Panc1 (cell line): ENCODE results near the gene CTSG. TPM values are rescaled to one million over a fixed set of nuclear protein-coding genes. Genes with fewer than 3 reads are reported as not detected.
A peak's percentile ranks its signal among the peaks of the same experiment; 100 is the strongest.

Experiments
- ATAC-seq: fragments of 200-7000 bp; cut with Tn5 transposase; 2 replicates; pipeline ENCODE4 v1.9.1; 2020; ENCODE audit warnings: mild to moderate bottlenecking, moderate library complexity
- BruUV-seq: library from RNA; stranded (reverse); fragments of 400-500 nt; replicated peaks from 2 replicates; lab custom pipeline; 2021; lab: Mats Ljungman, UMichigan
- CTCF ChIA-PET: fragments of 300-600 bp; sonication (Branson Sonifier 250); formaldehyde crosslinking; loops from one replicate; lab custom pipeline; 2022; ENCODE audit warnings: antibody characterized with exemption; lab: Charles Lee
- POLR2A ChIA-PET: fragments of 300-600 bp; sonication (Branson Sonifier 250); formaldehyde crosslinking; loops from one replicate; lab custom pipeline; 2022; ENCODE audit warnings: antibody characterized with exemption; lab: Charles Lee
- DNase-seq: peaks from one replicate; pipeline ENCODE4 v3.0.0-alpha.2; 2010; ENCODE audit warnings: low read depth, low spot score
- H3K27ac ChIP-seq: 2 replicates; pipeline ENCODE4 v1.5.1; 2011; ENCODE audit warnings: mild to moderate bottlenecking, low read length, inconsistent platforms
- H3K27me3 ChIP-seq: fragments of 200-500 bp; sonication (Bioruptor generic); 2 replicates; pipeline ENCODE4 v1.6.0; 2014; ENCODE audit warnings: low read length, inconsistent platforms; ENCODE audit not compliant: control insufficient read depth, insufficient read depth
- H3K36me3 ChIP-seq: fragments of 200-500 bp; sonication (Bioruptor generic); 2 replicates; pipeline ENCODE4 v1.5.1; 2014; ENCODE audit warnings: inconsistent platforms, mild to moderate bottlenecking, low read length, moderate library complexity; ENCODE audit not compliant: control insufficient read depth, insufficient read depth
- H3K4me1 ChIP-seq: 2 replicates; pipeline ENCODE4 v1.5.1; 2011; ENCODE audit warnings: inconsistent platforms, mild to moderate bottlenecking, low read length, moderate library complexity; ENCODE audit not compliant: control insufficient read depth, insufficient read depth
- H3K4me3 ChIP-seq, 2 experiments: 2 replicates each; pipeline ENCODE4 v1.5.1; 2011 to 2012; ENCODE audit warnings: low read depth in 2 of 2, low read length in 2 of 2, mild to moderate bottlenecking in 2 of 2, inconsistent platforms in 1 of 2, moderate library complexity in 1 of 2
- H3K9me3 ChIP-seq: fragments of 200-500 bp; sonication (Bioruptor generic); 2 replicates; pipeline ENCODE4 v1.5.1; 2014; ENCODE audit warnings: low read depth, mild to moderate bottlenecking, inconsistent platforms, low read length, moderate library complexity; ENCODE audit not compliant: control insufficient read depth, insufficient read depth
- CTCF ChIP-seq: fragments of 450-650 bp; IDR thresholded peaks from 2 replicates; pipeline ENCODE4 v1.5.1; 2017; ENCODE audit warnings: mild to moderate bottlenecking
- POLR2AphosphoS5 ChIP-seq: IDR thresholded peaks from 2 replicates; pipeline ENCODE4 v1.6.1; 2012; ENCODE audit warnings: mild to moderate bottlenecking, low read depth, low read length, moderate library complexity
- REST ChIP-seq, 2 experiments: IDR thresholded peaks; 2 replicates each; pipeline ENCODE4 v1.6.1; 2011 to 2012; ENCODE audit warnings: low read depth in 2 of 2, control low read depth in 1 of 2, low read length in 1 of 2, mild to moderate bottlenecking in 1 of 2, moderate library complexity in 1 of 2; ENCODE audit not compliant: insufficient read depth in 1 of 2
- SIN3A ChIP-seq: IDR thresholded peaks from 2 replicates; pipeline ENCODE4 v1.6.1; 2012; ENCODE audit warnings: low read depth, mild to moderate bottlenecking, low read length, moderate library complexity, borderline replicate concordance; ENCODE audit not compliant: insufficient read depth
- TCF7L2 ChIP-seq: IDR thresholded peaks from 2 replicates; pipeline ENCODE4 v1.6.1; 2011; ENCODE audit warnings: mild to moderate bottlenecking, low read depth, low read length, inconsistent platforms
- in situ Hi-C: cut with HindIII; loops from 2 replicates; pipeline ENCODE4 v1.10.0; 2016; ENCODE audit warnings: low sequenced_read_pairs, low pct_unique_long_range_greater_than_20kb
- intact Hi-C: fragments of 100-400 bp; cut with micrococcal nuclease; formaldehyde crosslinking; loops from one replicate; pipeline ENCODE4 v1.10.0; 2022; ENCODE audit not compliant: unreplicated experiment
- total RNA-seq: library from RNA; stranded (reverse); gene quantifications from one replicate; pipeline ENCODE4 v1.2.1, GENCODE V29; 2021; ENCODE audit not compliant: unreplicated experiment

CTSG gene
- total RNA-seq, 1 experiment from 2014 or later = not detected

GRCh38 chr14:24606297-24606696, 30.2 kb upstream of the CTSG start:
- intact Hi-C loops = no loop called here
- Histone ChIP-seq H3K9me3 (no peaks in the 10 kb centered on the region), H3K4me1 (no peaks in the 10 kb centered on the region), H3K27ac (no peak overlapping the region), H3K36me3 (no peaks in the 10 kb centered on the region), H3K4me3 (no peak overlapping the region), H3K27me3 (no peaks in the 10 kb centered on the region)
- POLR2A ChIA-PET = no interaction called here
- no peak for TF ChIP-seq REST (IDR thresholded peaks at IDR 0.05; ENCODE audit: insufficient read depth in 1 of 2, low read depth in 2 of 2, low read length in 1 of 2)
- TF ChIP-seq TCF7L2 = no peak
- TF ChIP-seq POLR2AphosphoS5 = no peak
- TF ChIP-seq SIN3A = no peak
- ATAC-seq (no peak), DNase-seq (no peak)
- CTCF ChIA-PET = no interaction called here
- in situ Hi-C loops = no loop called here
- BruUV-seq = no TSS peak

- in situ Hi-C loops (no loop called here), intact Hi-C loops (no loop called here)
- ATAC-seq (peak; percentile 68; the same call in 1 of the 2 replicates), DNase-seq (peak; percentile 20)
- TF ChIP-seq CTCF = peak; percentile 76
- no peak for TF ChIP-seq REST (IDR thresholded peaks at IDR 0.05; ENCODE audit: insufficient read depth in 1 of 2, low read depth in 2 of 2, low read length in 1 of 2)
- H3K9me3 ChIP-seq = no peaks in the 10 kb centered on the region
- no peaks in the 10 kb centered on the region for H3K4me1 ChIP-seq
- CTCF ChIA-PET = no interaction called here
- no peak overlapping the region for H3K27ac ChIP-seq
- no peak overlapping the region for H3K4me3 ChIP-seq
- POLR2A ChIA-PET = no interaction called here
- no TSS peak for BruUV-seq
- no peaks in the 10 kb centered on the region for H3K36me3 ChIP-seq
- no peaks in the 10 kb centered on the region for H3K27me3 ChIP-seq
Measured at GRCh38 chr14:24605435-24606190, 29.6 kb upstream of the CTSG start.
